GM21717 (cell line): ENCODE measurements around the gene TAF6.

Source experiments
- ATAC-seq: cut with Tn5 transposase; IDR thresholded peaks from one replicate; pipeline ENCODE4 v1.9.1; 2021; ENCODE audit warnings: mild to moderate bottlenecking, moderate library complexity; ENCODE audit not compliant: unreplicated experiment

The TAF6 gene

GRCh38 chr7:100075418-100075817, 43.7 kb downstream of the TAF6 start:
- ATAC-seq = no peak

GRCh38 chr7:100074841-100075240, 44.3 kb downstream of the TAF6 start:
- ATAC-seq = no peak

GRCh38 chr7:100072462-100072861, 46.7 kb downstream of the TAF6 start:
- no peak for ATAC-seq

- no peak for ATAC-seq
Observed at GRCh38 chr7:100071018-100071723, 48.0 kb downstream of the TAF6 start.

DNA sequence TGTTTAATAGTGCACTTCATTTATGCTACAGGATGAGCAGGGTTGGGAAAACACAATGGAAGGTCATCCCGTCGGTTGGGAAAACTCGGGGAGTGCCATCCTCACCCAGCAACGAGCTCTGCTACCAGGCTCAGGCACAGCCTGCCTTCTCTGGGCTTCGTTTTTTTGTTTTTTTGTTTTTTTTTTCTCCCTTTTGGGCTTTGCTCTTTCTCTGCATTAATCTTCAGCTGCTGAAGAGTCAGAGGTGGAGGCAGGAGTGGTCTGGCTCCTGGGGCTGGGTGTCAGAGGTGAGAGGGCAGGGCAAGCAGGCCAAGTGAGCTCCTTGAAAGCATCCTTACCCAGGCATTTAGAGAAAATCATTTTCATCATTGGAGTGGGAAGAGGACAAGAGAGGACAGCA, 49.2 kb downstream of the TAF6 start:
- ATAC-seq = no peak

GRCh38 chr7:100066953-100067352, 52.2 kb downstream of the TAF6 start:
- no peak for ATAC-seq

GRCh38 chr7:100065452-100066186, 53.5 kb downstream of the TAF6 start:
- no peak for ATAC-seq

DNA sequence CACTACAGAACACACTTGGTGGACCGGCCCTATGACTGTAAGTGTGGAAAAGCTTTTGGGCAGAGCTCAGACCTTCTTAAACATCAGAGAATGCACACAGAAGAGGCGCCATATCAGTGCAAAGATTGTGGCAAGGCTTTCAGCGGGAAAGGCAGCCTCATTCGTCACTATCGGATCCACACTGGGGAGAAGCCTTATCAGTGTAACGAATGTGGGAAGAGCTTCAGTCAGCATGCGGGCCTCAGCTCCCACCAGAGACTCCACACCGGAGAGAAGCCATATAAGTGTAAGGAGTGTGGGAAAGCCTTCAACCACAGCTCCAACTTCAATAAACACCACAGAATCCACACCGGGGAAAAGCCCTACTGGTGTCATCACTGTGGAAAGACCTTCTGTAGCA, 55.0 kb downstream of the TAF6 start:
- no peak for ATAC-seq

DNA sequence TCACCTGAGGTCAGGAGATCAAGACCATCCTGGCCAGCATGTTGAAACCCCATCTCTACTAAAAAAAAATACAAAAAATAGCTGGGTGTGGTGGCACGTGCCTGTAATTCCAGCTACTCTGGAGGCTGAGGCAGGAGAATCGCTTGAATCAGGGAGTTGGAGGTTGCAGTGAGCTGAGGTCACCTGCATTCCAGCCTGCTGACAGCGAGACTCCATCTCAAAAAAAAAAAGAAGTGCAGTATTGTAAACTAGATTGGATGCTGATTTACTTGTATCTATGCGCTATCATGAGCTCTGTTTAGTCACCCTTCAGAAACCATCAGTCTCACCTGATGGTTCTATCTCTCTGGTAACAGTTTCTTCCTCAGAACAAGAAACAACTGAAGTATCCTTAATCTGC, 55.8 kb downstream of the TAF6 start:
- no peak for ATAC-seq

- ATAC-seq = no peak
Observed at GRCh38 chr7:100061518-100062193, 57.5 kb downstream of the TAF6 start.

DNA sequence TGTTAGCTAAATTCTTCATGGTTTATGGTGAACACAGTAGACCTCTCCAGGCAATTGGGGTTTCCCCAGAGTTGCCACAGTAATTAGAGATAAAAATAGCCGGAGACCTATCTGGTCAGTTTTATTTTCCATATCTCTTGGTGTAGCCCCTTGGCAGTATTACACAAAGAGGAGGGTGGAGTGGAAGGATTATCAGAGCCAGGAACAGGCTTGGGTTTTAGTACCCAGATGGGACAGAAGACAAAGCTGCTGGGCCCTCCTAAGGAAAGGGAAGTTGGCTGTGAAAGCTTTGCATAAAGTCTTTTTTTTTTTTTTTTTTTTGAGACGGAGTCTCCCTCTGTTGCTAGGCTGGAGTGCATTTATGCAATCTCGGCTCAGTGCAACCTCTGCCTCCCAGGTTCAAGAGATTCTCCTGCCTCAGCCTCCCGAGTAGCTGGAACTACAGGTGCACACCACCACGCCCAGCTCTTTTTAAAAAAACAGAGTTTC, 59.9 kb downstream of the TAF6 start:
- ATAC-seq = no peak
